ENCODE data around the gene THAP3.

DNA sequence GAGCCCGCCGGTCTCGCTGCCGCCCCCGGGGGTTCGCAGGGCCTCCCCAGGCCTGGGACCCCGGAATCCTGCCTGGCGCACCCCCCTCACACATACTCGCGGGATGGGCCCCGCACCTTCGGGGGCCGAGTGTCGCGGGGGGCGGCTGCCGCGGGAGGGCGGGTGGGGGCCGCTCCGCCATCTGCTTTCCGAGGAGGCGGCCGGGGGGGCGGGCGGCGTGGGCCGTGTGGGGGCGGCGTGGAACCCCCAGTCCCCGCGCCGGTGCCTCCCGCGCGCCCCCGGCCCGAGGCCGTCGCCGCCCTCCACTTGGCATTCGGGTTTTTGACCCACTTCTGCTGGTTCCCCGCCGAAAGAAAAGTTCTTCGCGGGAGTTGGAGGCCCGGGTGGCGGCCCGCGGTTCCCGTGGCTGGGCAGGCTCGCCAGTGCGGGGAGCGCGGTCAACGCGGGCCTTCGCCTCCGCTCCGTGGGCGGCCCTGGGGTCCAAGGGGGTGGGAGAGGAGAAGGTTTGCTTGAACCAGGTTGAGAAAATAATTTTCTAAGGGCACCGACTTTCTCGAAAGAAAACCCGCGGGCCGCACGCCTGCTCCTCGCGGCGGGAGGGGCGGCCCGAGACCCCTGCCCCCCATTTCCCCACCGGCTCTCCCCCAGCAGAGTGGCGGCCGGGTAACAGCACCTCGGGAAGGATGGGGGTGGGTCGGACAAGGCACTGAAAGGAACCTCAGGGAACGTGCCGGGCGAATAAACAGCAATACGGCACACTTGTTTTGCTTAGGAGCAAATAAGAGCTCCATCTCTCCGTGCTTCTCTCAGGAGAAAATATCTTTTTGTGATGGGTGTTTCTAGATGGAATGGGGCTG is 9.5 kb upstream of the THAP3 start:
- TF ChIP-seq, protein P1, sequence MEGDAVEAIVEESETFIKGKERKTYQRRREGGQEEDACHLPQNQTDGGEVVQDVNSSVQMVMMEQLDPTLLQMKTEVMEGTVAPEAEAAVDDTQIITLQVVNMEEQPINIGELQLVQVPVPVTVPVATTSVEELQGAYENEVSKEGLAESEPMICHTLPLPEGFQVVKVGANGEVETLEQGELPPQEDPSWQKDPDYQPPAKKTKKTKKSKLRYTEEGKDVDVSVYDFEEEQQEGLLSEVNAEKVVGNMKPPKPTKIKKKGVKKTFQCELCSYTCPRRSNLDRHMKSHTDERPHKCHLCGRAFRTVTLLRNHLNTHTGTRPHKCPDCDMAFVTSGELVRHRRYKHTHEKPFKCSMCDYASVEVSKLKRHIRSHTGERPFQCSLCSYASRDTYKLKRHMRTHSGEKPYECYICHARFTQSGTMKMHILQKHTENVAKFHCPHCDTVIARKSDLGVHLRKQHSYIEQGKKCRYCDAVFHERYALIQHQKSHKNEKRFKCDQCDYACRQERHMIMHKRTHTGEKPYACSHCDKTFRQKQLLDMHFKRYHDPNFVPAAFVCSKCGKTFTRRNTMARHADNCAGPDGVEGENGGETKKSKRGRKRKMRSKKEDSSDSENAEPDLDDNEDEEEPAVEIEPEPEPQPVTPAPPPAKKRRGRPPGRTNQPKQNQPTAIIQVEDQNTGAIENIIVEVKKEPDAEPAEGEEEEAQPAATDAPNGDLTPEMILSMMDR (IDR thresholded peaks at IDR 0.05) = no peak
- TF ChIP-seq EZH2 (IDR thresholded peaks at IDR 0.05) = no peak
- TF ChIP-seq EZH2phosphoT487 (IDR thresholded peaks at IDR 0.05) = no peak
